Measurements from ENCODE around the gene GUCY1B1.

- no peak for TF ChIP-seq CTCF (IDR thresholded peaks at IDR 0.05)
- no peak for TF ChIP-seq POLR2A (IDR thresholded peaks at IDR 0.05)
These were observed 3.1 kb downstream of the GUCY1B1 start for GRCh38 chr4:155761916-155762315.
